GM18507 (cell line): ENCODE results near the gene ATIC.
"Not testable (repeated sequence)": the region's sequence is repeated elsewhere in the genome, so short reads cannot be mapped to it uniquely, and the experiment has no call there.

Experiments used
- DNase-seq: peaks from one replicate; pipeline ENCODE4 v3.0.0; 2011; ENCODE audit warnings: low read depth; ENCODE audit not compliant: insufficient read length; ENCODE audit errors: extremely low spot score
- FAIRE-seq: peaks from 2 replicates; lab custom pipeline; 2011; peaks lifted over from hg19 to GRCh38; lab: Jason Lieb, UNC

The ATIC gene

GRCh38 chr2:215358312-215358845, 46.5 kb downstream of the ATIC start:
- no peak for DNase-seq
- FAIRE-seq = no peak

GRCh38 chr2:215358891-215359575, 47.2 kb downstream of the ATIC start:
- DNase-seq (no peak), FAIRE-seq (no peak)

- no peak for DNase-seq
- FAIRE-seq = no peak
Observed at GRCh38 chr2:215359576-215359922, 47.7 kb downstream of the ATIC start.

- DNase-seq, FAIRE-seq: not testable (repeated sequence)
Observed at GRCh38 chr2:215360059-215360458, 48.2 kb downstream of the ATIC start.

- no peak for FAIRE-seq
Observed at GRCh38 chr2:215360596-215360995, 48.7 kb downstream of the ATIC start.

GRCh38 chr2:215361211-215361875, 49.5 kb downstream of the ATIC start:
- DNase-seq (no peak), FAIRE-seq (no peak)

More at GRCh38 chr2:215360596-215360995, 48.7 kb downstream of the ATIC start:
- DNase-seq = no peak

GRCh38 chr2:215361876-215362561, 50.2 kb downstream of the ATIC start:
- DNase-seq (no peak), FAIRE-seq (no peak)

GRCh38 chr2:215362562-215362904, 50.7 kb downstream of the ATIC start:
- FAIRE-seq (no peak), DNase-seq (no peak)

- FAIRE-seq = no peak
- DNase-seq = no peak
Observed at GRCh38 chr2:215363039-215363438, 51.2 kb downstream of the ATIC start.

- DNase-seq = no peak
- no peak for FAIRE-seq
Observed at GRCh38 chr2:215363461-215364156, 51.8 kb downstream of the ATIC start.

GRCh38 chr2:215364157-215365155, 52.6 kb downstream of the ATIC start:
- FAIRE-seq (no peak), DNase-seq (no peak)

GRCh38 chr2:215365184-215365658, 53.4 kb downstream of the ATIC start:
- FAIRE-seq = peak; percentile 75
- DNase-seq = no peak

- DNase-seq = no peak
- FAIRE-seq = no peak
Observed at GRCh38 chr2:215366440-215367032, 54.7 kb downstream of the ATIC start.

- no peak for FAIRE-seq
Observed at GRCh38 chr2:215367662-215368492, 56.0 kb downstream of the ATIC start.

GRCh38 chr2:215368493-215368809, 56.6 kb downstream of the ATIC start:
- DNase-seq (no peak), FAIRE-seq (no peak)

More at GRCh38 chr2:215367662-215368492, 56.0 kb downstream of the ATIC start:
- DNase-seq = no peak

GRCh38 chr2:215369181-215369760, 57.4 kb downstream of the ATIC start:
- FAIRE-seq = no peak
- no peak for DNase-seq
